DLD1 (cell line): ENCODE measurements around the gene BEND4.

Experiments
- in situ Hi-C: cut with HindIII; loops from 2 replicates; pipeline ENCODE4 v1.10.0; 2017; ENCODE audit warnings: low sequenced_read_pairs

BEND4 gene

GRCh38 chr4:42112846-42113245 lies 39.6 kb downstream of the BEND4 start:
- in situ Hi-C loops = no loop called here

- in situ Hi-C loops = no loop called here
These were observed 47.9 kb downstream of the BEND4 start for GRCh38 chr4:42104521-42104920.

GRCh38 chr4:42101446-42101975 lies 50.9 kb downstream of the BEND4 start:
- in situ Hi-C loops = no loop called here

DNA sequence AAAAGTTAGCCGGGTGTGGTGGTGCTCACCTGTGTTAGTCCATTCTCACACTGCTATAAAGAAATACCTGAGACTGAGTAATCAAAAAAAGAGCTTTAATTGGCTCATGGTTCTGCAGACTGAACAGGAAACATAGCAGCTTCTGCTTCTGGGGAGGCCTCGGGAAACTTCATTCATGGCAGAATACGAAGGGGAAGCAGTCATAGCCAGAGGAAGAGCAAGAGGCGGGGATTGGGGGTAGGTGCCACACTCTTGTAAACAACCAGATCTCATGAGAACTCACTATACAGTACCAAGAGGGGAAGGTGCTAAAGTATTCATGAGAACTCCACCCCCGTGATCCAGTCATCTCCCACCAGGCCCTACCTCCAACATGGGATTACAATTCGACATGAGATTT lies 64.1 kb downstream of the BEND4 start:
- in situ Hi-C loops = no loop called here

GRCh38 chr4:42083816-42084215 lies 68.6 kb downstream of the BEND4 start:
- in situ Hi-C loops = no loop called here

GRCh38 chr4:42080306-42080705 lies 72.1 kb downstream of the BEND4 start:
- in situ Hi-C loops = no loop called here

DNA sequence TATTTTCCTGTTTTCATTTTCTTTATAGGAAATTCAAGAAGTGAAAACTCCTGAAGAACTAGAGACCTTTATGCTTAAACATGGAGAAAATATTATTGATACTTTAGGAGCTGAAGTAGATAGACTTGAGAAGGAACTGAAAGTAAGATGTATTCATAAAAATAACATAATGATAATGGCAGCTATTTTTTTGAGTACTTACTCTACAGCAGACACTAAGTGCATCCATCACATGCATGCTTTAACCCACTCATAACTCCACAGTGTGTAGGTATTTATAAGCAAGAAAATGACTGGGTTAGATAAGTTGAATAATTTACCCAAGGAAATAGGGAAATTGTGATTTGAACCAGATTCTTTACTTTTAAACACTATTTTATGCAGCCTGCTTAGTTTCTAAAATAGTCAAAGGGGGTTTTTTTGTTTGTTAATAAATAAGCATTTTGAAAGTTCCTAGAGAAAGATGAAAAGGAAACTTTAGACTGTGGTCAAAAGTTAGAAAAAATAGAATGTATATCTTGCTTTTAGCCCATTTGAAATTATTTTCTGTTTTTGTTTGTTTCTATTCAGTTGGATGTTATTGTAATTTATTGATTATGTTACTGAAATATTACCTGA lies 74.2 kb downstream of the BEND4 start:
- in situ Hi-C loops = no loop called here

DNA sequence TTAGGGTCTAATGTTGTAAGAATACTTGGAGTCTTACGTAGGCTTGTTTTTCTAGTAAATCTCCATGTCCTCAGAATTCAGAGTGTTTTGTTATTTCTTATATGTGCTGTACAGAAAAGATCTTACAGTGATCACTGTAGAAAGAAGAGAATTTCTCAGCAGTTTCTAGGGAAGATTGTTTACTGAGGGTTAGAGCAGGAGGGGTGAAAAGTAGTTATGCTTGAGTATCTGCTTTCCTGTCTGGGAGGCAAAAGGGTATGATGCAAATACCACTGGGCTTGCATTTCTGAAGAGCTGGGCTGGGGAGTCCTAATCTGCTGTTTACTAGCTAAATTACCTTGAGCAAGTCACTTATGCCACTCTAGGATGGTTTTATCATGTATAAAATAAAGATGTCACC lies 78.2 kb downstream of the BEND4 start:
- in situ Hi-C loops = no loop called here

DNA sequence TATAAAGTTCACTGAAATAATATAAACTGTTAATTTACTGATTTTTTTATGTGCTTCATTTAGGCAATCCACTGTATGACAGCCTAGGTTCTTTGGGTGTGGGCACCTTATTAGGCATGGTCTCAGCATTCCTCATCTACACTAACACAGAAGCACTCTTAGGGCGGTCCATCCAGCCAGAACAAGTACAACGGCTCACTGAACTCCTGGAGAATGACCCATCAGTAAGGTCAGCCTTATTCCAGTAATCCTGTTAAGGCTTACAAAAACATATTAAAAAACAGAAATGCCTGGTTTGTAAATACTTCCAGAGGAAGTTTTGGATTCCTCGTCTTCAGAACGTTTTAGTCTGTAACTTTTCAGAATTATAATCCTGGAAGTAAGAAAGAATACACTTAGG lies 82.0 kb downstream of the BEND4 start:
- in situ Hi-C loops = no loop called here

GRCh38 chr4:42067264-42067663 lies 85.2 kb downstream of the BEND4 start:
- in situ Hi-C loops = no loop called here

DNA sequence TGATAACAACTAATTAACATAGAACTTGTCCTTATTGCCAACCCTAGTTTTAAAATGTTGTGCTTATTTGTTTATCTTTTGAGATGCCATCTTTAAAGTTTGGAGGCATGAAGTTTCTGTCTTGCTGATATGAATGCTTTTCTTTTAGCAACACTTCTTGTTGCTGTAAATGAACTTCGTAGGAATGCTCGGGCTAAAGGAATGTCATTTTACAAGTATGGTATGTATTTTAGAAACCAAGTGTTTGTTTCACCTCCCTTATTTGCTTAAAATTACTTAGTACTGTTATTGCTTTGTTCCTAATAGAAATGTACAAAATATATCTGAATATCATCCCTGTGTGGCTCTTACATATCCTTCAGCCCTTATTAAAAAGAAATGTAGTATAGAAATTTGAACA lies 86.1 kb downstream of the BEND4 start:
- in situ Hi-C loops = no loop called here
